Transverse colon (tissue), 4 donors: Measurements from ENCODE around the gene ZIC4. TPM values are rescaled to one million over a fixed set of nuclear protein-coding genes. Genes with fewer than 3 reads are reported as not detected.

Experiments used
- DNase-seq: peaks from one replicate; pipeline ENCODE4 v3.0.0-alpha.2; 2019
- H3K27ac ChIP-seq, 4 donors: fragments of 200-600 bp; sonication (generic); 2 replicates each; pipeline ENCODE4 v1.5.1; 2016 to 2018; ENCODE audit warnings: inconsistent platforms in 4 of 4
- H3K27me3 ChIP-seq: fragments of 200-600 bp; sonication (generic); 2 replicates; pipeline ENCODE4 v1.5.1; 2017; ENCODE audit warnings: inconsistent platforms
- H3K36me3 ChIP-seq, 4 donors: fragments of 200-600 bp; sonication (generic); 2 replicates each; pipeline ENCODE4 v1.5.1; 2017 to 2019; ENCODE audit warnings: inconsistent platforms in 4 of 4
- H3K4me1 ChIP-seq, 4 donors: fragments of 200-600 bp; sonication (generic); 2 replicates each; pipeline ENCODE4 v1.5.1; 2017 to 2020; ENCODE audit warnings: inconsistent platforms in 4 of 4
- H3K4me3 ChIP-seq, 4 donors: fragments of 200-600 bp; sonication (generic); 1 replicate in 1 of 4; 2 replicates in 3 of 4; pipeline versions ENCODE4 v1.5.1 to v1.6.1; 2017 to 2019; ENCODE audit warnings: inconsistent platforms in 4 of 4
- H3K9me3 ChIP-seq, 2 donors: fragments of 200-600 bp; sonication (generic); 2 replicates each; pipeline ENCODE4 v1.5.1; 2017 to 2019; ENCODE audit warnings: inconsistent platforms in 2 of 2
- CTCF ChIP-seq, 5 experiments: fragments of 200-600 bp in 3 of 5; fragments of 450-650 bp in 2 of 5; sonication (generic) in 3 of 5; IDR thresholded peaks; 1 replicate in 2 of 5; 2 replicates in 3 of 5; pipeline ENCODE4 v1.5.1; 2016 to 2017; ENCODE audit warnings: antibody characterized with exemption in 5 of 5, inconsistent platforms in 3 of 5, mild to moderate bottlenecking in 2 of 5, moderate library complexity in 1 of 5
- EP300 ChIP-seq: sonication (generic); formaldehyde crosslinking; IDR thresholded peaks from one replicate; pipeline ENCODE4 v1.6.1; 2017; ENCODE audit warnings: antibody characterized with exemption, low read depth
- POLR2A ChIP-seq: fragments of 450-650 bp; IDR thresholded peaks from one replicate; pipeline ENCODE4 v1.6.1; 2016; ENCODE audit warnings: antibody characterized with exemption, mild to moderate bottlenecking, moderate library complexity
- POLR2AphosphoS5 ChIP-seq, 3 donors: sonication (generic); formaldehyde crosslinking; IDR thresholded peaks; one replicate each; pipeline ENCODE4 v1.6.1; 2016; ENCODE audit warnings: antibody characterized with exemption in 3 of 3
- WGBS, 2 donors: methylation state at CpG; one replicate each; pipeline ENCODE4 v1.1.5; 2018; ENCODE audit warnings: low coverage in 1 of 2; 5-methylcytosine and 5-hydroxymethylcytosine counted together
- in situ Hi-C, 4 donors: fragments of 200-750 bp; cut with MboI; loops; one replicate each; pipeline versions ENCODE4 v1.15.0 to v1.15.1; 2017; ENCODE audit warnings: low sequenced_read_pairs in 3 of 4, low pct_ligation_motif_present in 1 of 4, low pct_unique_long_range_greater_than_20kb in 1 of 4
- intact Hi-C: fragments of 100-400 bp; cut with DNase I; formaldehyde crosslinking; loops from one replicate; pipeline ENCODE4 v1.15.1; 2023; ENCODE audit warnings: low total_unique reads
- total RNA-seq, 4 donors: library from RNA; depleted of rRNA; stranded (reverse); fragments of >200 nt; gene quantifications; one replicate each; pipeline ENCODE4 v1.1.0, GENCODE V29; 2016

The ZIC4 gene
- total RNA-seq, 4 donors from 2014 or later, result not detected

- no peak overlapping the region for H3K27ac ChIP-seq
- 5 to 11% methylated on average over 7 to 36 of the region's 36 CpGs for WGBS, 2 donors
- no peaks in the 10 kb centered on the region for H3K9me3 ChIP-seq
- peaks cover 0 to 14% (median 8%) of the 10 kb centered on the region in 4 donors for H3K4me1 ChIP-seq
- in situ Hi-C loops, result no loop called here
- intact Hi-C loops, result no loop called here
- H3K4me3 ChIP-seq, result no peak overlapping the region
- TF ChIP-seq EP300 (no peak), CTCF (IDR thresholded peaks at IDR 0.05) (no peak), POLR2AphosphoS5 (IDR thresholded peaks at IDR 0.05) (no peak), POLR2A (no peak)
- no peak for DNase-seq
- no peaks in the 10 kb centered on the region for H3K36me3 ChIP-seq
- H3K27me3 ChIP-seq, result peaks cover 100% of the 10 kb centered on the region
Observed at GRCh38 chr3:147387885-147388699, 18.3 kb downstream of the ZIC4 start.

- Histone ChIP-seq H3K27me3 (peaks cover 100% of the 10 kb centered on the region), H3K36me3 (no peaks in the 10 kb centered on the region), H3K9me3 (no peaks in the 10 kb centered on the region), H3K4me1 (peaks cover 0 to 8% (median 5%) of the 10 kb centered on the region in 4 donors), H3K27ac (no peak overlapping the region), H3K4me3 (no peak overlapping the region)
- 6 to 16% methylated on average over 7 to 10 of the region's 10 CpGs for WGBS, 2 donors
- in situ Hi-C loops, result no loop called here
- intact Hi-C loops, result no loop called here
- no peak for DNase-seq
- TF ChIP-seq CTCF (IDR thresholded peaks at IDR 0.05), result no peak
Observed at GRCh38 chr3:147387291-147387884, 19.0 kb downstream of the ZIC4 start.

GRCh38 chr3:147385059-147386012 lies 21.0 kb downstream of the ZIC4 start:
- no peak for DNase-seq
- Histone ChIP-seq H3K36me3 (no peaks in the 10 kb centered on the region), H3K9me3 (no peaks in the 10 kb centered on the region), H3K4me1 (no peaks in the 10 kb centered on the region), H3K27ac (no peak overlapping the region), H3K27me3 (peaks cover 100% of the 10 kb centered on the region), H3K4me3 (no peak overlapping the region)
- in situ Hi-C loops (no loop called here), intact Hi-C loops (no loop called here)
- 24 to 29% methylated on average over 10 to 23 of the region's 23 CpGs for WGBS, 2 donors
- no peak for TF ChIP-seq EP300
- no peak for TF ChIP-seq POLR2A
- no peak for TF ChIP-seq CTCF (IDR thresholded peaks at IDR 0.05)
- TF ChIP-seq POLR2AphosphoS5 (IDR thresholded peaks at IDR 0.05), result no peak
